ENCODE results near the gene ZP4. TPM values are rescaled to one million over a fixed set of nuclear protein-coding genes. Genes with fewer than 3 reads are reported as not detected.

ZP4 gene
- total and polyA plus RNA-seq, 9 of the 15 experiments (the other 6 are each of a cell fraction or from before 2014, with no cell fraction given), result not detected

DNA sequence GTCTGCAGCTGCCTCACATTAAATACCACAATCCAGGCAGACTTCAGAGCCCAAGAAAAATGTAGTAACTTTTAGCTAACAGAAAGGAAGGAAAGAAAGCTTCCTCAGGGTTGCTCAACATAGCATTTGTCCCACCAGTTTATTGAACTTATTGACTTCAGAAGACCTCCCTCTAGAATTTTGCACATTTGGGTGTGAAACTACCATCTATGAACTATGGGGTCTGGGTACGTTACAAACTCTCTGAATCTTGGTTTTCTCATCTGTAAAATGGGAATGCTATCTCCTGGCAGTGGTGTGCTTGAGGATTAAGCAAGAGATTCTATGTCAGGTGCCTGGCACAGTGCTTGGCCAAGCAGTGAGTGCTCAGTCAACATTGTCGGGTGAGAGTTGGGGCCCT, at the start of gene ZP4 (continued):
- TF ChIP-seq, protein P1, sequence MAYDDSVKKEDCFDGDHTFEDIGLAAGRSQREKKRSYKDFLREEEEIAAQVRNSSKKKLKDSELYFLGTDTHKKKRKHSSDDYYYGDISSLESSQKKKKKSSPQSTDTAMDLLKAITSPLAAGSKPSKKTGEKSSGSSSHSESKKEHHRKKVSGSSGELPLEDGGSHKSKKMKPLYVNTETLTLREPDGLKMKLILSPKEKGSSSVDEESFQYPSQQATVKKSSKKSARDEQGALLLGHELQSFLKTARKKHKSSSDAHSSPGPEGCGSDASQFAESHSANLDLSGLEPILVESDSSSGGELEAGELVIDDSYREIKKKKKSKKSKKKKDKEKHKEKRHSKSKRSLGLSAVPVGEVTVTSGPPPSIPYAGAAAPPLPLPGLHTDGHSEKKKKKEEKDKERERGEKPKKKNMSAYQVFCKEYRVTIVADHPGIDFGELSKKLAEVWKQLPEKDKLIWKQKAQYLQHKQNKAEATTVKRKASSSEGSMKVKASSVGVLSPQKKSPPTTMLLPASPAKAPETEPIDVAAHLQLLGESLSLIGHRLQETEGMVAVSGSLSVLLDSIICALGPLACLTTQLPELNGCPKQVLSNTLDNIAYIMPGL (CRISPR knock-in tag; IDR thresholded peaks at IDR 0.05), result no peak
- no peak for TF ChIP-seq RHOXF2B (CRISPR knock-in tag; conservative IDR thresholded peaks at IDR 0.05)

DNA sequence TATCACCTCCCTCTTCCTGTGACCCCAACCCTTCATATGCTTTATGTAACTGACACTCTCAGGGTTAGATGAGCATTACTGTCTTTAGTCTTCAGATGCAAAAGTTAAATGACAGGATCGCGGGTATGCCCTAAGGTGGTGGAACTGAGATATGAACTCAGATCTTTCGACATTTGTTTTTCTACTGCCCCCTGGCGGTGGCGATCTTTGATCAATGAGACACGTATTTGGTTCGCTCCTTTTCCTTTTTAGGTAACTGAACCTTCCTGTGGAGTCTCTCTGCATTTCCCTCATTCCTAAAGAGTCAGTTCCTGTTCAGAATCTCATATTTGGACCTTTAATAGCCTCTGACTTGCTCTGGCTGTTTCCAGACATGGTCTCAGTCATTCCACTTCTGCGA, 47.8 kb upstream of the ZP4 start:
- Histone ChIP-seq H3K36me3 (ENCODE audit: control insufficient read depth, insufficient read depth, low read length) (no peaks in the 10 kb centered on the region), H3K9ac (ENCODE audit: insufficient read depth in 1 of 2, low read depth in 2 of 2, low read length in 2 of 2) (no peak overlapping the region), H3K4me2 (ENCODE audit: insufficient read depth, low read length) (no peak overlapping the region), H3K27ac (ENCODE audit: extremely low read depth, low read depth, low read length) (no peak overlapping the region), H3K4me3 (no peak overlapping the region), H3K27me3 (ENCODE audit: control insufficient read depth in 2 of 2, insufficient read depth in 2 of 2, low read length in 2 of 2) (no peaks in the 10 kb centered on the region), H2AFZ (ENCODE audit: low read depth, low read length) (no peak overlapping the region), H3K9me3 (replicated peaks; ENCODE audit: control insufficient read depth, insufficient read depth, low read depth, low read length) (no peaks in the 10 kb centered on the region), H3K79me2 (ENCODE audit: control insufficient read depth, insufficient read depth, low read length) (no peaks in the 10 kb centered on the region), H3K4me1 (replicated peaks in 1 of 2; ENCODE audit: control insufficient read depth in 2 of 2, insufficient read depth in 2 of 2, low read length in 2 of 2) (no peaks in the 10 kb centered on the region), H3K9me1 (ENCODE audit: control insufficient read depth, insufficient read depth, low read length) (no peaks in the 10 kb centered on the region), H4K20me1 (replicated peaks; ENCODE audit: control insufficient read depth, insufficient read depth, low read length) (no peaks in the 10 kb centered on the region)
- intact Hi-C loops (cut with micrococcal nuclease) (loop anchor here (2.0 kb wide), 1 partner anchor 74 kb away; no protein-coding TSS in a partner anchor), in situ Hi-C loops (cut with MboI) (no loop called here)
- WGBS (ENCODE audit: insufficient coverage, low coverage, missing lambda C conversion rate), result 0% methylated on average over 8 of the region's 8 CpGs
- TF ChIP-seq MTA3 (IDR thresholded peaks at IDR 0.05; ENCODE audit: borderline replicate concordance), result no peak
- TF ChIP-seq ZNF184 (CRISPR knock-in tag; IDR thresholded peaks at IDR 0.05), result no peak
- TF ChIP-seq, protein P2, sequence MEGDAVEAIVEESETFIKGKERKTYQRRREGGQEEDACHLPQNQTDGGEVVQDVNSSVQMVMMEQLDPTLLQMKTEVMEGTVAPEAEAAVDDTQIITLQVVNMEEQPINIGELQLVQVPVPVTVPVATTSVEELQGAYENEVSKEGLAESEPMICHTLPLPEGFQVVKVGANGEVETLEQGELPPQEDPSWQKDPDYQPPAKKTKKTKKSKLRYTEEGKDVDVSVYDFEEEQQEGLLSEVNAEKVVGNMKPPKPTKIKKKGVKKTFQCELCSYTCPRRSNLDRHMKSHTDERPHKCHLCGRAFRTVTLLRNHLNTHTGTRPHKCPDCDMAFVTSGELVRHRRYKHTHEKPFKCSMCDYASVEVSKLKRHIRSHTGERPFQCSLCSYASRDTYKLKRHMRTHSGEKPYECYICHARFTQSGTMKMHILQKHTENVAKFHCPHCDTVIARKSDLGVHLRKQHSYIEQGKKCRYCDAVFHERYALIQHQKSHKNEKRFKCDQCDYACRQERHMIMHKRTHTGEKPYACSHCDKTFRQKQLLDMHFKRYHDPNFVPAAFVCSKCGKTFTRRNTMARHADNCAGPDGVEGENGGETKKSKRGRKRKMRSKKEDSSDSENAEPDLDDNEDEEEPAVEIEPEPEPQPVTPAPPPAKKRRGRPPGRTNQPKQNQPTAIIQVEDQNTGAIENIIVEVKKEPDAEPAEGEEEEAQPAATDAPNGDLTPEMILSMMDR (IDR thresholded peaks at IDR 0.05 in 2 of 3, conservative IDR thresholded peaks at IDR 0.05 in 1 of 3; ENCODE audit: insufficient read depth in 2 of 3, low read depth in 1 of 3, low read length in 3 of 3), result peak in 2 of 3 experiments; percentile 9 to 42; a peak in 2 of 6 replicates
- peak in 1 of 2 experiments; percentile 31; a peak in 2 of 4 replicates for TF ChIP-seq RAD21 (CRISPR knock-in tag; conservative IDR thresholded peaks at IDR 0.05 in 1 of 2, IDR thresholded peaks at IDR 0.05 in 1 of 2)
- BruUV-seq (replicated peaks), result no TSS peak
- DNase-seq (ENCODE audit: extremely low read depth in 1 of 4, low spot score in 3 of 4) (peak; percentile 7 to 48 (median 40)), ATAC-seq (no peak), FAIRE-seq (no peak)
- ChIA-PET CTCF (ENCODE audit: low intra/inter-chr PET ratio) (no interaction called here), POLR2A (no interaction called here)

Measured in K562 (cell line).